OCI-LY1 (cell line): ENCODE measurements around the gene TCF3.

Source experiments
- EZH2 ChIP-seq: fragments of 200-600 bp; sonication (generic), shearing (Covaris generic); IDR thresholded peaks from 2 replicates; pipeline ENCODE4 v1.8.0; 2017; ENCODE audit warnings: borderline replicate concordance, mixed run types, mild to moderate bottlenecking, antibody characterized with exemption, low read length, moderate library complexity, mixed read lengths
- TF ChIP-seq, protein P1 (sequence below): fragments of 200-600 bp; sonication (generic), shearing (Covaris generic); IDR thresholded peaks from 2 replicates; pipeline ENCODE4 v1.5.1; 2017; ENCODE audit warnings: mild to moderate bottlenecking, antibody characterized with exemption, low read length, moderate library complexity, mixed read lengths

DNA sequence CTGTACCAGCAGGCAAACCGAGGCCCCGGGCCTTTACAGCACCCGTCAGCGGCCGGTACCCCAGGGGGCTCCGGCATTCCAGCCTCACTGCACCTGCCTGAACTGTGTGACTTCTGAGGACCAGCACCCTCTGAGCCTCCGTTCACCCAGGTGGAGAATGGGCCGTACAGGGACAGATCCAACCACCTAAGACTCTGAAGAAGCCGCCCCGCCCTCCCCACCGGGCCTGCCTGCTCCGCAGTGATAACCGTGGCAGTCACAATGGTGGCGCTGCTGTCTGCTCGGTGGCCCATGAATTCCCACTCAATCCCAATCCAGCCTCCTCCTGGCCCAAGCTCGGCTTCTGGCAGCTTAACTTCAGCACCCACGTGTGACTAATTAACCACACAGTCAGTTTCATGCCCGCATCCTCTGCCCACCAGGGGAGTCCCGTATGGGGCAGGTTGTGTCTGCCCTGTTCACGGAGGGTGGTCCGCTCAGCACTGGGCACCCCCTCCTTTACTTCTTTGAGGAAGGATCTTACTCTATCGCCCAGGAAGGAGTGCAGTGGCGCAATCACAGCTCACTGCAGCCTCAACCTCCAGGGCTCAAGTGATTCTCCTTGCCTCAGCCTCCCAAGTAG, 3.4 kb downstream of the TCF3 start:
- TF ChIP-seq, protein P1, sequence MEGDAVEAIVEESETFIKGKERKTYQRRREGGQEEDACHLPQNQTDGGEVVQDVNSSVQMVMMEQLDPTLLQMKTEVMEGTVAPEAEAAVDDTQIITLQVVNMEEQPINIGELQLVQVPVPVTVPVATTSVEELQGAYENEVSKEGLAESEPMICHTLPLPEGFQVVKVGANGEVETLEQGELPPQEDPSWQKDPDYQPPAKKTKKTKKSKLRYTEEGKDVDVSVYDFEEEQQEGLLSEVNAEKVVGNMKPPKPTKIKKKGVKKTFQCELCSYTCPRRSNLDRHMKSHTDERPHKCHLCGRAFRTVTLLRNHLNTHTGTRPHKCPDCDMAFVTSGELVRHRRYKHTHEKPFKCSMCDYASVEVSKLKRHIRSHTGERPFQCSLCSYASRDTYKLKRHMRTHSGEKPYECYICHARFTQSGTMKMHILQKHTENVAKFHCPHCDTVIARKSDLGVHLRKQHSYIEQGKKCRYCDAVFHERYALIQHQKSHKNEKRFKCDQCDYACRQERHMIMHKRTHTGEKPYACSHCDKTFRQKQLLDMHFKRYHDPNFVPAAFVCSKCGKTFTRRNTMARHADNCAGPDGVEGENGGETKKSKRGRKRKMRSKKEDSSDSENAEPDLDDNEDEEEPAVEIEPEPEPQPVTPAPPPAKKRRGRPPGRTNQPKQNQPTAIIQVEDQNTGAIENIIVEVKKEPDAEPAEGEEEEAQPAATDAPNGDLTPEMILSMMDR = peak; percentile 47
- no peak for TF ChIP-seq EZH2
